Ishikawa (cell line): ENCODE results near the gene JMJD1C.

Experiments used
- CEBPB ChIP-seq: IDR thresholded peaks from 2 replicates; pipeline ENCODE4 v1.6.1; 2012
- CREB1 ChIP-seq: IDR thresholded peaks from 2 replicates; pipeline ENCODE4 v1.6.1; 2012; ENCODE audit warnings: low read depth
- EGR1 ChIP-seq: IDR thresholded peaks from 2 replicates; pipeline ENCODE4 v1.6.1; 2012
- EP300 ChIP-seq: IDR thresholded peaks from 2 replicates; pipeline ENCODE4 v1.6.1; 2012; ENCODE audit warnings: borderline replicate concordance
- FOXM1 ChIP-seq: IDR thresholded peaks from 2 replicates; pipeline ENCODE4 v1.6.1; 2012; ENCODE audit warnings: low read depth, borderline replicate concordance
- MAX ChIP-seq: IDR thresholded peaks from 2 replicates; pipeline ENCODE4 v1.6.1; 2012
- NFIC ChIP-seq: IDR thresholded peaks from 2 replicates; pipeline ENCODE4 v1.6.1; 2012
- RAD21 ChIP-seq: IDR thresholded peaks from 2 replicates; pipeline ENCODE4 v1.6.1; 2012; ENCODE audit warnings: low read depth
- REST ChIP-seq: IDR thresholded peaks from 2 replicates; pipeline ENCODE4 v1.6.1; 2012; ENCODE audit warnings: low read depth, mild to moderate bottlenecking
- TAF1 ChIP-seq: IDR thresholded peaks from 2 replicates; pipeline ENCODE4 v1.6.1; 2012; ENCODE audit warnings: low read depth, mild to moderate bottlenecking
- TCF12 ChIP-seq: IDR thresholded peaks from 2 replicates; pipeline ENCODE4 v1.6.1; 2012; ENCODE audit warnings: low read depth
- TEAD4 ChIP-seq: IDR thresholded peaks from 2 replicates; pipeline ENCODE4 v1.6.1; 2012
- YY1 ChIP-seq: IDR thresholded peaks from 2 replicates; pipeline ENCODE4 v1.6.1; 2012; ENCODE audit warnings: low read depth
- ZBTB7A ChIP-seq: IDR thresholded peaks from 2 replicates; pipeline ENCODE4 v1.6.1; 2012; ENCODE audit warnings: low read depth
- TF ChIP-seq, protein P1 (sequence below): IDR thresholded peaks from 2 replicates; pipeline ENCODE4 v1.6.1; 2012

Gene JMJD1C

DNA sequence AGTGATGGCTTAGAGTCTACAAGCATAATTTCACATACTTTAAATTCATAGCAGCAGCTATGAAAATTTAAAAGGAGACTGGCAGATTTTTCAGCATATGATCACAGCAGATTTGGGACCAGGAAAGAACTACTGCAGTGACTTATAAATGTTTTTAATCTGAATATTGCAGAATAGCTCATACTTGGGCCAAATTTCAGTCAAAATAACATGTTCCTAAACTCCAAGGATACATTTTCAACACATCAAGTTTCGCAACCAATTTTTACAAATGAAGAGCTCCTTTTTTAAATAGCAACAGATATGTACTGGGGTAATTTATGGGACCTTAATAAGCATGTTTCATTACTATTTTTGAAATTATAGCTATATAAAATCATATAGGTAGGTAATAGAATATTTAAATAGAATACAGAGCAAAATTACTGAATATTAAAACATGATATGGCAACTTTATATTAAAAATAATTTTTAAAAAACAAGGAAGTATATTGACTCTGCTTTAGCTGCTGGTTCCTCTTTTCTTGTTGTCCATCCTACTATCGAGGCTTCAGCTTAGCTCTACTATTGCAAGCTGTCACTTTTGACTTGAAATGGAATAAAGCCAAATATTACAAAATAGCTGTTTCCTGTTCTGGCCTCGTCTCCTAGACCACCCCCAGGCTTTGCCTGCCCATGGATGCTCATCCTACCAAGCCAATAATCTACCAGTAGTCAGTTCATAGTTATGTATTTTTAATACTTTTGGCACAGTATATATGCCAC is 209.6 kb downstream of the JMJD1C start:
- TF ChIP-seq EP300 (no peak), REST (no peak), MAX (no peak), ZBTB7A (no peak), TAF1 (no peak), RAD21 (no peak), YY1 (no peak), CEBPB (no peak), TEAD4 (no peak), EGR1 (no peak)
- TF ChIP-seq, protein P1, sequence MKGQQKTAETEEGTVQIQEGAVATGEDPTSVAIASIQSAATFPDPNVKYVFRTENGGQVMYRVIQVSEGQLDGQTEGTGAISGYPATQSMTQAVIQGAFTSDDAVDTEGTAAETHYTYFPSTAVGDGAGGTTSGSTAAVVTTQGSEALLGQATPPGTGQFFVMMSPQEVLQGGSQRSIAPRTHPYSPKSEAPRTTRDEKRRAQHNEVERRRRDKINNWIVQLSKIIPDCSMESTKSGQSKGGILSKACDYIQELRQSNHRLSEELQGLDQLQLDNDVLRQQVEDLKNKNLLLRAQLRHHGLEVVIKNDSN = no peak

- TF ChIP-seq NFIC = no peak
- TF ChIP-seq TEAD4 = no peak
- TF ChIP-seq TCF12 = no peak
Measured at GRCh38 chr10:63255316-63255715, 210.5 kb downstream of the JMJD1C start.

- no peak for TF ChIP-seq CREB1
- no peak for TF ChIP-seq REST
- no peak for TF ChIP-seq TEAD4
- no peak for TF ChIP-seq TCF12
- TF ChIP-seq TAF1 = no peak
- no peak for TF ChIP-seq CEBPB
- TF ChIP-seq MAX = no peak
- TF ChIP-seq EGR1 = no peak
- TF ChIP-seq, protein P1 = no peak
- TF ChIP-seq ZBTB7A = no peak
- no peak for TF ChIP-seq FOXM1
- TF ChIP-seq NFIC = no peak
- TF ChIP-seq EP300 = no peak
- no peak for TF ChIP-seq YY1
- TF ChIP-seq RAD21 = no peak
Measured at GRCh38 chr10:63253040-63253439, 212.7 kb downstream of the JMJD1C start.

DNA sequence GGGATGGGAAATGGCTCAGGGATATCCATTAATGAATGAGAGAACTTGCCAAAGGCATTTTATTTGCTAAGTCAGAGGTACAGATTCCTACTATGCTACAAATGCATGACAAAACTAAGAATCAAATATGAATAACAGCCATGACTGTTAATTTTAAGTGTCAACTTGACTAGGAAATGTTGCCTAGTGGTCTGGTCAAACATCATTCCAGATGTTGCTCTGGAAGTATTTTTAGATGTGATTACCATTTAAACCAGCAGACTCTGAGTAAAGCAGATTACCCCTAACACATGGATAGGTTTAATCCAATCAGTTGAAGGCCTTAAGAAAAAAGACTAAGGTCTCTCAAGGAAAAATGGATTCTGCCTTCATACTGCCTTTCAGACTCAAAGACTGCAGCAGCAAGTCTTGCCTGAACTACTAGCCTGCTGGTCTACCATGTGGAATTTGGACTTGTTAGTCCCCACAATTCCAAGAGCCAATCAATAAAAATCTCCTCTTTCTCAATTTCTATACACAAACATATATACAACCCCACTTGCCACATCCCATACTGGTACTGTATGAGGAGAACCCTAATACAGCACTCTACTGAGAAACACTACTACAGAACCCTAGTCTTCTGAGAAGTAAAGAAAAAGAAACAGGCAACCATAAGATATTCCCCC is 213.5 kb downstream of the JMJD1C start:
- TF ChIP-seq FOXM1 (no peak), ZBTB7A (no peak), REST (no peak)

DNA sequence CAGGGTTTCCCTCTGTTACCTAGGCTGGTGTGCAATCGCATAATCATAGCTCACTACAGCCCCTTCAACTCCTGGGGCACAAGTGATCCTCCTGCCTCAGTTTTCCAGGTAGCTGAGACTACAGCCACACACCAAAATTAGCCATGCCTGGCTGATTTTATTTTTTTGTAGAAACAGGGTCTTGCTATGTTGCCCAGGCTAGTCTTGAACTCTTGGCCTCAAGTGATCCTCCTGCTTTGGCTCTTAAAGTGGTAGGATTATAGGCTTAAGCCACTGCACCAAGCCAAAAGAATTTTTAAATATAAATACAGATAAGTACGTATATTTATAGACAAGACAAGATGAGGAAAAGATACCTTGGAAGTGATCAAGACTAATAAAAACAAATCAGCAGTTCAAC is 215.7 kb downstream of the JMJD1C start:
- TF ChIP-seq YY1 (no peak), ZBTB7A (no peak), FOXM1 (no peak), EGR1 (no peak), TEAD4 (no peak), RAD21 (no peak), EP300 (no peak), MAX (no peak), CEBPB (no peak), TAF1 (no peak), TCF12 (no peak), CREB1 (no peak)
